ENCODE data around the gene C11orf24.
"Not testable (repeated sequence)": the region's sequence is repeated elsewhere in the genome, so short reads cannot be mapped to it uniquely, and the experiment has no call there.

The C11orf24 gene

GRCh38 chr11:68300076-68300830, 28.5 kb upstream of the C11orf24 start:
- intact Hi-C loops (cut with DNase I), result no loop called here

DNA sequence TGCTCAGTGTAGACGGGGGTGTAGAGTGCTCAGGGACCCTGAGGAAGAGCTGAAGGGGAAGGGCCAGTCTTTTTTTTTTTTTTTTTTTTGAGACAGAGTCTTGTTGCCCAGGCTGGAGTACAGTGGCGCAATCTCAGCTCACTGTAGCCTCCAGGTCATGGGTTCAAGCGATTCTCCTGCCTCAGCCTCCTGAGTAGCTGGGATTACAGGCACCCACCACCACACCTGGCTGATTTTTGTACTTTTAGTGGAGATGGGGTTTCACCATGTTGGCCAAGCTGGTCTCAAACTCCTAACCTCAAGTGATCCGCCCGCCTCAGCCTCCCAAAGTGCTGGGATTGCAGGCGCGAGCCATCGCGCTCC, 27.7 kb upstream of the C11orf24 start:
- not testable (repeated sequence) for DNase-seq
- intact Hi-C loops (cut with DNase I), result loop anchor here (5.0 kb wide), 1 partner anchor 82 kb away; no protein-coding TSS in a partner anchor

More at GRCh38 chr11:68300076-68300830, 28.5 kb upstream of the C11orf24 start:
- no peak for DNase-seq

DNA sequence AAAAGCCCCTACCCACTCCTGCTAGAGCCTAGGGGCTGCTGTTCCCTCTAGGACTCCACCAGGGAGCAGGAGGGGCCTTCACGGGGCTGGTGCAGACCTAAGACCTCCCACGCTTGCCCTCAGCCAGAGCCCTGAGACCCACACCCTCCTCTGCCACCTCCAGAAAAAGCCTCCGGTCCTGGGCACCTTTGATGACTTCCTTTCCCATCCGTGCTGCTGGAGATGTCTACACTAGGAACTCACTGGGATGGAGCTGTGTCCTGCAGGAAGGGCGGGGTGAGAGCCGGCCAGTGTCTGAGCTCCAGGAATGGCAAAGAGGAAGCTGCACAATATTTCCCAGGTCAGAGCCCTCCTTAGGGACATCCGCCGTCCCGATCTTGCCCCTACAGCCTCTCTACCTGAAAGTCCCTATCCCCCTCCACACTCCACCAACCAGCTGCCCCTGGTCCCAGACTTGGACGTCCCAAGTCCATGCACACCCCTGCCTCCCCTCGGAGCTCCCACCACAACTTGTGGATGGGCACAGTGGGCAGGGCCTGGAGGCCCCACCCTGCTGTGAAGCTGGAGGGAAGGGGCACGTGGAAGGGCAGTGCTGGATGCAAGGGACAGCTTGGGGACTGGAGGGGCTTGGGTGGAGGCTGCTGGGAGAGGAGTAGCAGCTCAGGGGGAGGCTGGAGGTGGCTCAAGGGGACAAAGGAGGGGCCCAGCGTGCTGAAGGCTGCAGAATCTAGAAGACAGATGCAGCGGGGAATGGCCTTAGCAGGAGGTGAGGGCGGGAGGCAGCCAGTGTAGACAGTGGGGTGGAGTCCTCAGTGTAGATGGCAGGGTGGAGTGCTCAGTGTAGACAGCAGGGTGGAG, 27.1 kb upstream of the C11orf24 start:
- intact Hi-C loops (cut with DNase I), result loop anchor here (1.0 to 5.0 kb wide), 2 partner anchors 42 to 82 kb away; no protein-coding TSS in a partner anchor
- DNase-seq, result no peak

DNA sequence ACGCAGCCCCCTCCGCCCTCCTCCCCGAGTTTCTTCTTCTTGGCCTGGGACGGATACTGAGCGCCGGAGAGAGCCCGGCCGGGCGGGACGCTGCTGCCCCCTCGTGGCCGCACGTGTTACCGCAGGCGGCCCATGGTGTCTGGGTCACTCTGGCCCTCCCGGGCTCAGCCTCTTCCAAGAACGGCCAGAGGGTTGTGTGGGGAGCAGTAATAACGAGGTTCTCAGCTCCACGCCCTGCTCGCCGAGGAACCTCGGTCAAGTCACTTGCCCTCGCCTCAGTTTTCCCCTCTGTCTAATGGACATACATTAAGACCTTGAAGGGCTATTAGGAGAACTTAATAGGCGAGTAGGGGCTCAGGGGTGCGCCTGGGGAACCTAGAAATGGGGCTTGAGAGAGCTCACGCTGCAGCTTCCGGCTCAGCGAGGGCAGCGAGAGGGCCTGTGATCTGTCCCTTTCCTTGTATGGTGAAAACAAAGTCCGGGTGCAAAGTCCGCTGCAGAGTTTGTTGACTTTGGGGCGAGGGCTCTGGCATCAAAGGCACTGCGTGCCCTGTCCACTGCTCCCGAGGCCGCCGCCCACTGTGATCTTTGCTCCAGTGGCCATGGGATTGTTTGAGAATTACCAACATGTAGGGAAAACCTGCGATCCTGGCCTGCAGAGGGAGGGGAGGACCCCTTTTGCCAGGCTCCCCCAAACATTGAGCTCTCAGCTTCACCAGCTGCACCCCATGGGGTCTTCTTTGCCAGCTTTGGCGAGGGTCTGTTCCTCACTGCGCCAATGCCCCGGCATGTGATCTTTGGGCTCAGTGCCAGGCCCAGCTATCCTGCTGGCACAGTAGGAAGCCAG, 26.3 kb upstream of the C11orf24 start:
- intact Hi-C loops (cut with DNase I), result loop anchor here (1.0 to 5.0 kb wide), 2 partner anchors 41 to 81 kb away; no protein-coding TSS in a partner anchor

GRCh38 chr11:68297494-68297811, 25.7 kb upstream of the C11orf24 start:
- DNase-seq, result no peak
- intact Hi-C loops (cut with DNase I), result loop anchor here (5.0 kb wide), 1 partner anchor 80 kb away; no protein-coding TSS in a partner anchor

More for the DNA sequence above, 26.3 kb upstream of the C11orf24 start:
- peak in 9 of 10 donors; percentile 43 to 96 (median 77) for DNase-seq

DNA sequence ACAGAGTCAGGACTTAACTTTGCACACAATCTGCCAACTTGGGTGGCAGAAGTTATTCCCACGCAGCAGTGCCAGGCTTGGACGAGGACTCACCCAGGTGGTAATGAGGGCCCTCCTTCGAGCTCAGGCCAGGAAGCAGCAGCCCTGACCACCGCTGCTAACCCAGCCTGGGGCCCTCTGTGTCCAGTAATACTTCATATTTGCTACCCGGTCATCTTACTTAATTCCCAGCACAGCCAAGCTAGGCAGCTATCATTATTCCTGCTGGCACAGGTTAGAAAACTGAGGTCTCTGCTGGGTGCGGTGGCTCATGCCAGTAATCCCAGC, 25.2 kb upstream of the C11orf24 start:
- peak in 1 of 10 donors; percentile 62 for DNase-seq
- intact Hi-C loops (cut with DNase I), result loop anchor here (5.0 kb wide), 1 partner anchor 80 kb away; no protein-coding TSS in a partner anchor

DNA sequence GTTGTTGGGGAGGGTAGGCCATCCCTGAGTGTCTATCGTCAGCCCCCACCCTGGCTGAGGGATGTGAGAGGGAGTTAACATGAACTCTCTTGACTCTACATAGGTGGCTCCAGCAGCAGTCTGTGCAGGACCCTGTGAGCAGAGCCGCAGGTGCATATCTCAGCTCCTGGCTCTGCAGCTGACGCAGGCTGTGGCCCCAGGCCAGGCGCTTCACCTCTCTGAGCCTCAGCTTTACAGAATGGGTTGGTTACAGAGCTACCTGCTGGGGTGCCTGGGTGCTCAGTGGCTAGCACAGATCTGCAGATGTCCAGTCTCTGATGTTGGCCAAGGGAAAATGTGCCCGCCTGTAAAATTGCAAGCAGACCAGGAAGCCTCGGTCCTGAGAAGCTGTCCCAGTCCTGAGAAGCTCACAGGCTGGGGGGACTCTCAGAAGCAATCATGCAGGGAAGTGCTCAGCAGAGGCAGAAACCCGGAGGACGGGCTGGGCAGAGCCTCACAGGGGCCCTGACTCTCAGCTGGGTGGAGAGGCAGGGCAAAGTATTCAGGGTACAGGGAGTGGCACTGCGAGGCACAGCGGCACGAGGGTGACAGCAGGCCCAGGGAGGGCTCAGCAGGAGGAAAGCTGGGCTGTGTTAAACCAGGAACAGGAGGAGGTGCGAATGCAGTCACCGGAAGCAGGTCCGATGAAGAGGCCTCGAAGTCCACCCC, 24.7 kb upstream of the C11orf24 start:
- DNase-seq, result peak in 1 of 10 donors; percentile 63
- intact Hi-C loops (cut with DNase I), result loop anchor here (5.0 kb wide), 1 partner anchor 79 kb away; no protein-coding TSS in a partner anchor

- no peak for DNase-seq
- intact Hi-C loops (cut with DNase I), result loop anchor here (5.0 kb wide), 1 partner anchor 79 kb away; no protein-coding TSS in a partner anchor
Measured at GRCh38 chr11:68295940-68296339, 24.2 kb upstream of the C11orf24 start.

- peak in 1 of 10 donors; percentile 34 for DNase-seq
- intact Hi-C loops (cut with DNase I), result loop anchor here (5.0 kb wide), 1 partner anchor 78 kb away; no protein-coding TSS in a partner anchor
Measured at GRCh38 chr11:68295271-68295670, 23.5 kb upstream of the C11orf24 start.

GRCh38 chr11:68293708-68294107, 21.9 kb upstream of the C11orf24 start:
- intact Hi-C loops (cut with DNase I), result no loop called here
- DNase-seq, result no peak

DNA sequence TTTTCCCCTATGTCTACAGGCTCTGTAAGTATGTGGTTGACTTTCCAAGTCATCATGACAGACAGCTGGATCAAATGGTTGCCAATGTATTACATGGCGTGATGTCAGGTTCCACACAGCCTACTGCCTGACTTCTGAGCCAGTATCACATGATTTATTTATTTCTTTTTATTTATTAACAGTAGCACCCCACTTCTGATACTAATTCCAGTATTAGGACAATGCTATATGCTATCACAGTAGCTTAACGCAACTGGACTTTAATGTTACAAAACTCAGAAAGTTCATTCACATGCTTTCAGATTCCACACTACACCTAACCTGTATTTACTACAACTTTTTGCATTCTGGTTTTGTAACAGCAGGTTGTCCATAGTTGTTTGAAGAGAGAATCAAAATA, 17.7 kb upstream of the C11orf24 start:
- intact Hi-C loops (cut with DNase I), result no loop called here
- DNase-seq, result no peak

- no peak for DNase-seq
- intact Hi-C loops (cut with DNase I), result no loop called here
Measured at GRCh38 chr11:68287419-68287818, 15.6 kb upstream of the C11orf24 start.

DNA sequence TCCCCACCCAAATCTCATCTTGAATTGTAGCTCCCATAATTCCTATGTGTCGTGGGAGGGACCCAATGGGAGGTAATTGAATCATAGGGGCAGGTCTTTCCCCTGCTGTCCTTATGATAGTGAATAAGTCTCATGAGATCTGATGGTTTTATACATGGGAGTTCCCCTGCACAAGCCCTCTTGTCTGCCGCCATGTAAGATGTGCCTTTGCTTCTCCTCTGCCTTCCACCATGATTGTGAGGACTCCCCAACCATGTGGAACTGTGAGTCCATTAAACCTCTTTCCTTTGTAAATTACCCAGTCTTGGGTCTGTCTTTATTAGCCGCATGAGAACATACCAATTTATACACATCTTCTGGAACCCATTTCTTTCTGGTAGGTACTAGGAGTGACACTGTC, 12.8 kb upstream of the C11orf24 start:
- intact Hi-C loops (cut with DNase I); DNase-seq: not testable (repeated sequence)

GRCh38 chr11:68282861-68283230, 11.1 kb upstream of the C11orf24 start:
- intact Hi-C loops (cut with DNase I), result no loop called here
- DNase-seq, result peak in 1 of 10 donors; percentile 76

DNA sequence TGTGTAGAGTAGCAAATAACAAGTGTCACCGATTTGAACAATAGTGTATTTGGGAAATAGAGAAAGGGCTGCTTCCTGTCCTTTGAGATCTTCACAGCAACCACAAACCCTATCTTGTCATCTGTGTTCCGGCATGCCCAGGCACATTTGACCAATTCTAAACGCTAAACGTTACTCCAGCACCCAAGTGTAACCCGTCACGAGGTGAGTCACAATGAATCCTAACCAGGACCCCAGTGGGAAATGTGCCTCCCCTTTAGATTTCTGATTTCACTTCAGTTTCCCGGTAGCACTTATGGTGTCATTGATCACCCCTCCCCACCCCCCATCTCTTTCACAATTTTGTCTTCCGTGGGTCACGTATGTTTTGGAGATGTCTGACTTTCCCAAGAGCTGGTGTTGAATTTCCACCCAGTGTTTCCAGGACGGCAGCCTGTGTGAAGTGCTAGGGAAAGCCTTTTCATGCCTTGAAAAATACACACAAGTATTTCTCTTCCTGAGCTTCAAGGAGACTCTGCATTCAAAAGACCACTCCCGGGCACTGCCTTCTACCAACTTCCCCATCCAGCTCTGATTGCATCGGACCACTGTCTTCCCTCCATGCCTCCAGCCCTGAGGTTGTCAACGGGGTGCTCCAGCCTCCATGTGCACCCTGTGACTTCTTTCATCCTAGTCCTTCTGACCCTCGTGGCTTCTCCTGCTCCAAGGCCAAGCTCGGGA, 10.5 kb upstream of the C11orf24 start:
- peak in 1 of 10 donors; percentile 27 for DNase-seq
- intact Hi-C loops (cut with DNase I), result no loop called here

- DNase-seq, result no peak
- intact Hi-C loops (cut with DNase I), result no loop called here
Measured at GRCh38 chr11:68279676-68280075, 7.9 kb upstream of the C11orf24 start.

DNA sequence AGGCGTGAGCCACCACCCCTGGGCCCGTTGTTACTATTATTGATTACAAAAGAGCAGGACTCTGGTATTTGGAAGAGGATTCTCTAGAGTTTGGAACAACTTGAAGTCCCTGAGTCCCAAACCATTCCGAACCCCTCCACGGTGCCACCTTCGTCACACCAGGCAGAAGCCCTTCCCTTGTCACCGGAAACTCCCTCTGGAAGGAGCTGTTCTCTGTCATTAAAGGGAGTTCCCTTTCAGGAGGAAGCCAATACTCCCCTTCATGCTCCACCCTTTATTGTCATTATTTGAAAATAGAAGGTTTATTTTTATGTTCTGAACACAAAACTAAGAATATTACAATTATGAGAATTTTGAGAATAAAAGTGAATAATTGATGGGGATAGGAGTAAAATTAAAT, 5.1 kb upstream of the C11orf24 start:
- DNase-seq, result no peak
- intact Hi-C loops (cut with DNase I), result no loop called here

DNA sequence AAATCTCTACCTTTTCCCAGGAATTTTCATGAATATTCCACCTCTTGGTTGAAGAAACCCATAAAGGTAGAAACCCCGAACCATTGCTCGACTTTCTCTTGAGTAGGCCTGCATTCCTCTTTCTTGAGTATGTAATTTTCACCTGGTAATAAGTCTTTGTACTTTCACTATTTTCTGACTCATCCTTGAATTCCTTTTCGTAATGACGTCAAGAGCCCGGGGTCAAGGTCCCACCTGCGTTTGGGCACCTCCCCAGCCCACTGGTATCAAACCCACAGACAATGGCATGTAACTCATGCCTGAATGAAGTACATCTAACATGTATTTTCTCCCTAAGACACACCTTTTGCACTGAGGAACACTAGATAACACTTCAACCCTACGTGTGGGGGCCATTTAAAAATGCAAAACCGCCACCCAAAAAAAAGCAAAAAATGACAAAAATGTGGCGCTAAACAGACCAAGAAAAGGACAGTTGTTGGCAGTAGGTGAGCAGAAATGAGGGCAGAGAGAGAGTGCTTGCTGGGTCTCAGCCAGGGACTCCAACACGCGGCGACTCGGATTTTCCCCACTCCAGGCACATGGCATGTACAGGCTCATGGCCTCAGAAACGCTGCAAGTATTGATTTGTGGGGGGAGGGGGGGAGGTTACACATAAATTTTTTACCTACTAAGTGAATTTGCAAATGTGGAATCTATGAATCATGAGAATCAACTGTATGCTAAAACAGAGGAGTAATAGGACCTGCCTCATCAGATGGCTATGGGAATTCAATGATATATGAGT, 4.1 kb upstream of the C11orf24 start:
- intact Hi-C loops (cut with DNase I), result no loop called here
- peak in 1 of 10 donors; percentile 38 for DNase-seq

All from posterior cingulate gyrus (tissue), 11 donors.